GM19351 (cell line): ENCODE data around the gene NSUN4.
"Not testable (repeated sequence)": the region's sequence is repeated elsewhere in the genome, so short reads cannot be mapped to it uniquely, and the experiment has no call there.

Experiments used
- ATAC-seq: cut with Tn5 transposase; IDR thresholded peaks from one replicate; pipeline ENCODE4 v1.9.1; 2021; ENCODE audit warnings: mild to moderate bottlenecking, moderate library complexity; ENCODE audit not compliant: unreplicated experiment

The NSUN4 gene

GRCh38 chr1:46364612-46365011 is 24.0 kb downstream of the NSUN4 start:
- no peak for ATAC-seq

- ATAC-seq, result not testable (repeated sequence)
Measured at GRCh38 chr1:46365796-46366195, 25.2 kb downstream of the NSUN4 start.

DNA sequence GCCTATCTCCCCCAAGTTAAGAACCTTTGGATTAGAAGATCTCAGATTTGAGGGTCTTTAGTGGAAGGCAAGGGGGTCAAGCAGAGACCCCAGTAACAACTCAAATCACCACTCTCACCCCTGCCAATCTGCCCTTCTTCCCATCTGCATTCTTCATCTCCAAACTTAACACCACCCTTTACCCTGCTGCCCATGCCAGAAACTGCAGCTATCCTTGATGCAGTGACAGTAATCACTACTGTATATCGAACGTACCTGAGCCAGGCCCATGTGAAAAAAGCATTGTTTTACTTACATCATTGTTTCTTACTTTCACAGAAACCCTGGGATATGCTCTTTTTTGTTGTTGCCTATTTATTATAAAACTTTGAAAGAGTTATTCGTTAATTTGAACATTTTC is 26.5 kb downstream of the NSUN4 start:
- ATAC-seq, result no peak

- not testable (repeated sequence) for ATAC-seq
Measured at GRCh38 chr1:46367701-46368100, 27.1 kb downstream of the NSUN4 start.

DNA sequence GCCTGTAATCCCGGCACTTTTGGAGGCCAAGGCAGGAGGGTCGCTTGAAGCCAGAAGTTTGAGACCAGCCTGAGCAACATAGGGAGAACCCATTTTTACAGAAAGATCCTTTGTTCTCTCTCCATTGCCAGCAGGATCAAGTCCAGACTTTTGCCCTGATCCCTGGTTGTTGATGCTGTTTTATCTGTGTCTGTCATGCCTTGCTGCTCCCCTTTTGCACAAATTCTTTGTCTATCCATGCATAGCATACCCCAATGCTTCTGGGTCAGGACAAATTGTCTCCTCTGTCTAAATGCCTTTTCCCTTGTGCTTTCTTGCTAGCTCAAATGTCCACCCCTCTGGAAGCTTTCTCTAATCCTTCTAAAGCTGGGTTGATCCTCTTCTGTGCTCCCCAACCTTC is 28.2 kb downstream of the NSUN4 start:
- no peak for ATAC-seq

- ATAC-seq, result peak; percentile 6
Measured at GRCh38 chr1:46369542-46370213, 29.1 kb downstream of the NSUN4 start.

DNA sequence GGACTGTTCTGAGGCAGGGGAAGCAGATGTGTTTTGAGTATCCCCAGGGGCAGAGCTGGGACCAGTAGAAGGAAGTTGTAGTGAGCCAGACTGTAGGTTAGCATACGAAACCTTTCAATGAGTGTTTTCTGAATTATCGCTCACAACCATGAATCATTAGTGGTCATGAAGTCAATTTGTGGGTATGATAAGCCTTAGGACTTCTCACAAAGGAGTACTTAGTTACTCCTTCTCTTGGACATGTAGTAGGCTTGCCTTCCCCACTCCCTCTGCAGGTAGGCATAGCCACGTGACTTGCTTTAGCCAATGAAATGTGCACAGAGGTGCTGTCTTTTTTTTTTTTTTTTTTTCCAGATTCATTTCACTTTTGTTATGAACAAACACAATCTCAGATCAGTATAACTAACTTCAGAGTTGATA is 29.6 kb downstream of the NSUN4 start:
- peak; percentile 47 for ATAC-seq

GRCh38 chr1:46372431-46372830 is 31.8 kb downstream of the NSUN4 start:
- no peak for ATAC-seq

GRCh38 chr1:46379996-46380395 is 39.4 kb downstream of the NSUN4 start:
- ATAC-seq, result no peak

- ATAC-seq, result no peak
Measured at GRCh38 chr1:46380508-46380907, 39.9 kb downstream of the NSUN4 start.

- ATAC-seq, result no peak
Measured at GRCh38 chr1:46393510-46393909, 52.9 kb downstream of the NSUN4 start.

- ATAC-seq, result no peak
Measured at GRCh38 chr1:46394108-46394871, 53.7 kb downstream of the NSUN4 start, which contains the start of gene FAAH. TSS of gene FAAH (plus strand) at chr1:46394317. CDS start at chr1:46394349, 32 bp downstream.

GRCh38 chr1:46394872-46395465 is 54.4 kb downstream of the NSUN4 start:
- ATAC-seq, result no peak

- ATAC-seq, result no peak
Measured at GRCh38 chr1:46396441-46397398, 56.1 kb downstream of the NSUN4 start.

GRCh38 chr1:46399307-46399706 is 58.7 kb downstream of the NSUN4 start:
- no peak for ATAC-seq

- no peak for ATAC-seq
Measured at GRCh38 chr1:46400421-46400820, 59.8 kb downstream of the NSUN4 start.

DNA sequence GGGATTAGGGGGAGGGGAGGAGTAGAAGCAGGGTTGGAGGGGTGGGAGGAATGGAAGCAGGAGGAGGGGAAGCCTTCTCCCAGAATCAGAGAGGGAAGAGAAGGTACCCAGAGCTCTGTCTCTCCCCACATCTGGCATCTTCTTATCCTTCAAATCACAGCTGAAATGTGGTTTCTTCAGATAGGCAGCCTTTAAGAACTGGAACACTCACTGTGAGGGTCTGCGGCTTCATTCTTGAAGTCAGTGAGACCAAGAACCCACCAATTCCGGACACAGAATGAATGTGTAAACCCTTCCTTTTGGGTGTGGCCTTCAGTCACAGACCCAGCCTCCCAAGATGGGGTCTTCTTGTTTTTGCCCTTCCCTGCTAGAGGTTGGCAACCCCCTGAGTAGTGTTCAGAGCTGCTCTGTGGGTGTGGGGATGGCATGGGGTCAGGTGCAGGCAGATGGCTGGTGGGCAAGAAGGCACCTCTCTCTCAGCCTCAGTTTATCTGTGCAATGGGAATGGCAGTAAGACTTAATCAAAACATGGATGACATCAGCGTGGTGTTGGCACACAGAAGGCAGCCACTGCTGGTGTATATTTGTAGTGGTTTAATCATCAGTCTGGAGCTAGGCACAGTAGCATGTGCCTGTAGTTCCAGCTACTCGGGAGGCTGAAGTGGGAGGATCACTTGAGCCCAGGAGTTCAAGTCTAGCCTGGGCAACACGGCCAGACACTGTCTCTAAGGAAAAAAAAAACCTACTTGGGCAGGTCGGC is 60.7 kb downstream of the NSUN4 start:
- ATAC-seq, result no peak

DNA sequence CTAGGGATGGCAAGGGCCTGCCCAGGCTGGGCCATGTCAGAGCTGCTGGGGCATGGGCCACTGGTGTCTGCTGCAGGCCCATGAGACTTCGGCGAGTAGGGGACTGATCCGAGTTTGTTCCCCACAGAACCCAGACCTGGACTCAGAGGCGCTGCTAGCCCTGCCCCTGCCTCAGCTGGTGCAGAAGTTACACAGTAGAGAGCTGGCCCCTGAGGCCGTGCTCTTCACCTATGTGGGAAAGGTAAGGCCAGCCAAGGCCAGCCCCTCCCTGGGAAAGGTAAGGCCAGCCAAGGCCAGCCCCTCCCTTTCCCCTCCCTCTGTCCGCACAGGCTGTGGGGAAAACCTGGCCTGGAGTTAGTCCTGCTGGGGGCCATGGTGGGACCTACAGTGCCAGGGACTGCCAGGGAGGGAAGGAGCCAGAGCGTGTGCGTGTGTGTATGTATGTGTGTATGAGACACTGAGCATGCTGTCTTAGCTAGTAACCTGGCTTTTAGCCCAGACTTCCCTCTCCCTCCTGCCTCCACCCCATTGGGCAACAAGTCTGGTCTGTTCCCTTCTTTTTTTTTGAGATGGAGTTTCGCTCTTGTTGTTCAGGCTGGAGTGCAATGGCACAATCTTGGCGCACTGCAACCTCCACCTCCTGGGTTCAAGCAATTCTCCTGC is 61.5 kb downstream of the NSUN4 start:
- ATAC-seq, result no peak

- ATAC-seq, result no peak
Measured at GRCh38 chr1:46403916-46404315, 63.3 kb downstream of the NSUN4 start.
